Fibroblast of lung (primary cell): Measurements from ENCODE around the gene PDE4DIP.
"Not testable (repeated sequence)": the region's sequence is repeated elsewhere in the genome, so short reads cannot be mapped to it uniquely, and the experiment has no call there.

ENCODE experiments used
- EZH2 ChIP-seq: IDR thresholded peaks from 2 replicates; pipeline ENCODE4 v1.5.1; 2012; ENCODE audit warnings: low read length, control low read depth, mild to moderate bottlenecking; ENCODE audit errors: missing control alignments
- TF ChIP-seq, protein P1 (sequence below), 2 donors: IDR thresholded peaks in 1 of 2; conservative IDR thresholded peaks in 1 of 2; 1 replicate in 1 of 2; 2 replicates in 1 of 2; pipeline ENCODE4 v1.5.1; 2011 to 2012; ENCODE audit warnings: low read length in 2 of 2, control low read depth in 1 of 2, inconsistent platforms in 1 of 2, low read depth in 1 of 2, mild to moderate bottlenecking in 1 of 2

DNA sequence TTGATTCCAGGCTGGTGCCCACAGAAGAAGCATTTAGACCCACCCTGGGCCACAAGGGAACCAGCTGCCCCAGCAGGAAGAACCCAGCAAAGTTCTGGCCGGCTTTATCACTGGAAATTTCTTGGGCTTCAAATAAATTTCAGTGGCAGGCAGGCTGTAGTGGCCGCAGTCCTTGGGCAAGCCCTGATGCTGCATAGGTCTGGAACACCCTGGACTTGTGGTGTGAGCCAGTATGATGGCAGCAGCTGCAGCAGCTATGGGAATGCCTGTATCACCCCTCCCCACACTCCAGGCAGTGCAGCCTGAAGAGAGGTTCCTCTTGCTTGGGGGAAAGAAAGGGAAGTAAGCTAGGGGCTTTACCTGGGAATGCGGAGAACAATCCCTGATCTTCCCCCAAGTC is 189.7 kb downstream of the PDE4DIP start:
- TF ChIP-seq, protein P1, sequence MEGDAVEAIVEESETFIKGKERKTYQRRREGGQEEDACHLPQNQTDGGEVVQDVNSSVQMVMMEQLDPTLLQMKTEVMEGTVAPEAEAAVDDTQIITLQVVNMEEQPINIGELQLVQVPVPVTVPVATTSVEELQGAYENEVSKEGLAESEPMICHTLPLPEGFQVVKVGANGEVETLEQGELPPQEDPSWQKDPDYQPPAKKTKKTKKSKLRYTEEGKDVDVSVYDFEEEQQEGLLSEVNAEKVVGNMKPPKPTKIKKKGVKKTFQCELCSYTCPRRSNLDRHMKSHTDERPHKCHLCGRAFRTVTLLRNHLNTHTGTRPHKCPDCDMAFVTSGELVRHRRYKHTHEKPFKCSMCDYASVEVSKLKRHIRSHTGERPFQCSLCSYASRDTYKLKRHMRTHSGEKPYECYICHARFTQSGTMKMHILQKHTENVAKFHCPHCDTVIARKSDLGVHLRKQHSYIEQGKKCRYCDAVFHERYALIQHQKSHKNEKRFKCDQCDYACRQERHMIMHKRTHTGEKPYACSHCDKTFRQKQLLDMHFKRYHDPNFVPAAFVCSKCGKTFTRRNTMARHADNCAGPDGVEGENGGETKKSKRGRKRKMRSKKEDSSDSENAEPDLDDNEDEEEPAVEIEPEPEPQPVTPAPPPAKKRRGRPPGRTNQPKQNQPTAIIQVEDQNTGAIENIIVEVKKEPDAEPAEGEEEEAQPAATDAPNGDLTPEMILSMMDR (conservative IDR thresholded peaks at IDR 0.05 in 1 of 2, IDR thresholded peaks at IDR 0.05 in 1 of 2; ENCODE audit: low read depth in 1 of 2, low read length in 2 of 2), result not testable (repeated sequence)
- not testable (repeated sequence) for TF ChIP-seq EZH2
